ENCODE results near the gene AKAP13. TPM values are rescaled to one million over a fixed set of nuclear protein-coding genes. Genes with fewer than 3 reads are reported as not detected.
A peak's percentile ranks its signal among the peaks of the same experiment; 100 is the strongest.
"Not testable (repeated sequence)": the region's sequence is repeated elsewhere in the genome, so short reads cannot be mapped to it uniquely, and the experiment has no call there.

Gene AKAP13
- total RNA-seq, 1 donor from 2014 or later = 78.9 TPM

GRCh38 chr15:85525755-85526154, 145.4 kb downstream of the AKAP13 start:
- Mint-ChIP-seq H3K4me3 (no peak overlapping the region), H3K36me3 (ENCODE audit: low read depth) (peaks cover 17% of the 10 kb centered on the region), H3K27me3 (ENCODE audit: insufficient read depth) (no peaks in the 10 kb centered on the region), H3K4me1 (ENCODE audit: low read depth) (peaks cover 19% of the 10 kb centered on the region), H3K27ac (no peak overlapping the region), H3K9me3 (no peaks in the 10 kb centered on the region)
- no peak for DNase-seq (ENCODE audit: low spot score)
- intact Hi-C loops (cut with micrococcal nuclease) = no loop called here

- intact Hi-C loops (cut with micrococcal nuclease) = no loop called here
- peaks cover 30% of the 10 kb centered on the region for H3K4me1 Mint-ChIP-seq (ENCODE audit: low read depth)
- H3K9me3 Mint-ChIP-seq = no peaks in the 10 kb centered on the region
- peaks cover 16% of the 10 kb centered on the region for H3K36me3 Mint-ChIP-seq (ENCODE audit: low read depth)
- no peak overlapping the region for H3K27ac Mint-ChIP-seq
- no peaks in the 10 kb centered on the region for H3K27me3 Mint-ChIP-seq (ENCODE audit: insufficient read depth)
- H3K4me3 Mint-ChIP-seq = no peak overlapping the region
- DNase-seq (ENCODE audit: low spot score) = no peak
Observed at GRCh38 chr15:85527895-85528294, 147.5 kb downstream of the AKAP13 start.

- Mint-ChIP-seq H3K4me3 (no peak overlapping the region), H3K4me1 (ENCODE audit: low read depth) (peaks cover 41% of the 10 kb centered on the region), H3K36me3 (ENCODE audit: low read depth) (peaks cover 20% of the 10 kb centered on the region), H3K27ac (no peak overlapping the region), H3K9me3 (no peaks in the 10 kb centered on the region), H3K27me3 (ENCODE audit: insufficient read depth) (no peaks in the 10 kb centered on the region)
- no peak for DNase-seq (ENCODE audit: low spot score)
- intact Hi-C loops (cut with micrococcal nuclease) = no loop called here
Observed at GRCh38 chr15:85530079-85530478, 149.7 kb downstream of the AKAP13 start.

- peaks cover 20% of the 10 kb centered on the region for H3K36me3 Mint-ChIP-seq (ENCODE audit: low read depth)
- H3K27ac Mint-ChIP-seq = peak overlapping the region; percentile 32
Observed at GRCh38 chr15:85531083-85531482, 150.7 kb downstream of the AKAP13 start.

GRCh38 chr15:85532689-85533088, 152.3 kb downstream of the AKAP13 start:
- peaks cover 2% of the 10 kb centered on the region for H3K27me3 Mint-ChIP-seq (ENCODE audit: insufficient read depth)
- intact Hi-C loops (cut with micrococcal nuclease) = no loop called here
- peaks cover 42% of the 10 kb centered on the region for H3K4me1 Mint-ChIP-seq (ENCODE audit: low read depth)
- no peak overlapping the region for H3K27ac Mint-ChIP-seq
- H3K4me3 Mint-ChIP-seq = no peak overlapping the region
- peaks cover 22% of the 10 kb centered on the region for H3K36me3 Mint-ChIP-seq (ENCODE audit: low read depth)
- no peaks in the 10 kb centered on the region for H3K9me3 Mint-ChIP-seq
- DNase-seq (ENCODE audit: low spot score) = no peak

More at GRCh38 chr15:85531083-85531482, 150.7 kb downstream of the AKAP13 start:
- H3K4me3 Mint-ChIP-seq = no peak overlapping the region
- intact Hi-C loops (cut with micrococcal nuclease) = no loop called here
- no peaks in the 10 kb centered on the region for H3K9me3 Mint-ChIP-seq
- no peak for DNase-seq (ENCODE audit: low spot score)
- peaks cover 43% of the 10 kb centered on the region for H3K4me1 Mint-ChIP-seq (ENCODE audit: low read depth)
- no peaks in the 10 kb centered on the region for H3K27me3 Mint-ChIP-seq (ENCODE audit: insufficient read depth)

- Mint-ChIP-seq H3K9me3 (no peaks in the 10 kb centered on the region), H3K36me3 (ENCODE audit: low read depth) (peaks cover 22% of the 10 kb centered on the region), H3K27me3 (ENCODE audit: insufficient read depth) (peaks cover 2% of the 10 kb centered on the region), H3K27ac (peak overlapping the region; percentile 88), H3K4me1 (ENCODE audit: low read depth) (peaks cover 42% of the 10 kb centered on the region), H3K4me3 (peak overlapping the region; percentile 56)
- intact Hi-C loops (cut with micrococcal nuclease) = loop anchor here (1.0 to 2.0 kb wide), 2 partner anchors 8 to 15 kb away; no protein-coding TSS in a partner anchor
- peak; percentile 4 for DNase-seq (ENCODE audit: low spot score)
Observed at GRCh38 chr15:85534031-85534430, 153.6 kb downstream of the AKAP13 start.

- H3K4me3 Mint-ChIP-seq; H3K27me3 Mint-ChIP-seq (ENCODE audit: insufficient read depth); H3K9me3 Mint-ChIP-seq; DNase-seq (ENCODE audit: low spot score): not testable (repeated sequence)
- intact Hi-C loops (cut with micrococcal nuclease) = loop anchor here (2.0 kb wide), 1 partner anchor 13 kb away; no protein-coding TSS in a partner anchor
- H3K27ac Mint-ChIP-seq = peak overlapping the region; percentile 59
- peaks cover 59% of the 10 kb centered on the region for H3K4me1 Mint-ChIP-seq (ENCODE audit: low read depth)
- H3K36me3 Mint-ChIP-seq (ENCODE audit: low read depth) = peaks cover 26% of the 10 kb centered on the region
Observed at GRCh38 chr15:85535533-85536330, 155.3 kb downstream of the AKAP13 start.

- peaks cover 2% of the 10 kb centered on the region for H3K27me3 Mint-ChIP-seq (ENCODE audit: insufficient read depth)
- H3K36me3 Mint-ChIP-seq (ENCODE audit: low read depth) = peaks cover 23% of the 10 kb centered on the region
- no peaks in the 10 kb centered on the region for H3K9me3 Mint-ChIP-seq
- intact Hi-C loops (cut with micrococcal nuclease) = no loop called here
- no peak overlapping the region for H3K4me3 Mint-ChIP-seq
- peaks cover 65% of the 10 kb centered on the region for H3K4me1 Mint-ChIP-seq (ENCODE audit: low read depth)
- DNase-seq (ENCODE audit: low spot score) = no peak
- no peak overlapping the region for H3K27ac Mint-ChIP-seq
Observed at GRCh38 chr15:85536341-85536740, 155.9 kb downstream of the AKAP13 start.

- H3K27ac Mint-ChIP-seq = no peak overlapping the region
Observed at GRCh38 chr15:85539491-85539890, 159.1 kb downstream of the AKAP13 start.

GRCh38 chr15:85540085-85540797, 159.8 kb downstream of the AKAP13 start:
- Mint-ChIP-seq H3K27ac (peak overlapping the region; percentile 38), H3K4me3 (no peak overlapping the region), H3K4me1 (ENCODE audit: low read depth) (peaks cover 68% of the 10 kb centered on the region), H3K36me3 (ENCODE audit: low read depth) (peaks cover 19% of the 10 kb centered on the region), H3K27me3 (ENCODE audit: insufficient read depth) (peaks cover 2% of the 10 kb centered on the region), H3K9me3 (no peaks in the 10 kb centered on the region)
- no peak for DNase-seq (ENCODE audit: low spot score)
- intact Hi-C loops (cut with micrococcal nuclease) = loop anchor here (5.0 to 10.0 kb wide), 7 partner anchors 38 to 252 kb away; partner anchors contain the start of gene KLHL25

More at GRCh38 chr15:85539491-85539890, 159.1 kb downstream of the AKAP13 start:
- Mint-ChIP-seq H3K27me3 (ENCODE audit: insufficient read depth) (peaks cover 2% of the 10 kb centered on the region), H3K36me3 (ENCODE audit: low read depth) (peaks cover 15% of the 10 kb centered on the region), H3K4me1 (ENCODE audit: low read depth) (peaks cover 68% of the 10 kb centered on the region), H3K4me3 (no peak overlapping the region), H3K9me3 (no peaks in the 10 kb centered on the region)
- intact Hi-C loops (cut with micrococcal nuclease) = no loop called here
- DNase-seq (ENCODE audit: low spot score) = no peak

- Mint-ChIP-seq H3K27ac (peak overlapping the region; percentile 68), H3K27me3 (ENCODE audit: insufficient read depth) (peaks cover under 1% of the 10 kb centered on the region), H3K36me3 (ENCODE audit: low read depth) (peaks cover 18% of the 10 kb centered on the region), H3K4me1 (ENCODE audit: low read depth) (peaks cover 72% of the 10 kb centered on the region), H3K9me3 (no peaks in the 10 kb centered on the region), H3K4me3 (peak overlapping the region; percentile 15)
- no peak for DNase-seq (ENCODE audit: low spot score)
- intact Hi-C loops (cut with micrococcal nuclease) = loop anchor here (1.0 to 10.0 kb wide), 11 partner anchors 7 to 251 kb away; partner anchors contain the start of gene KLHL25
Observed at GRCh38 chr15:85541744-85542143, 161.3 kb downstream of the AKAP13 start.

GRCh38 chr15:85542488-85542887, 162.1 kb downstream of the AKAP13 start:
- intact Hi-C loops (cut with micrococcal nuclease) = loop anchor here (1.0 to 10.0 kb wide), 9 partner anchors 8 to 250 kb away; partner anchors contain the start of gene KLHL25
- Mint-ChIP-seq H3K36me3 (ENCODE audit: low read depth) (peaks cover 19% of the 10 kb centered on the region), H3K4me3 (peak overlapping the region; percentile 59), H3K27me3 (ENCODE audit: insufficient read depth) (no peaks in the 10 kb centered on the region), H3K27ac (peak overlapping the region; percentile 65), H3K9me3 (no peaks in the 10 kb centered on the region), H3K4me1 (ENCODE audit: low read depth) (peaks cover 77% of the 10 kb centered on the region)
- DNase-seq (ENCODE audit: low spot score) = no peak

All from activated T-helper 1 cell treated with anti-CD3 and anti-CD28 coated beads, Interleukin-12 subunit alpha, Interleukin-12 subunit beta, Interleukin-2, Interleukin-4 antibody, amounts not matched to agents 30 ng/mL and 10 ng/mL and 1 ng/mL, durations not matched to agents 14 hours and 24 hours and 36 hours (primary cell).